ENCODE measurements around the gene FAM83C. TPM values are rescaled to one million over a fixed set of nuclear protein-coding genes. Genes with fewer than 3 reads are reported as not detected.

Gene FAM83C
- total and polyA plus RNA-seq, 10 of the 15 experiments (the other 5 are each of a cell fraction or from before 2014, with no cell fraction given) = not detected

- BruUV-seq (replicated peaks) = no TSS peak
- intact Hi-C loops (cut with micrococcal nuclease; ENCODE audit: unreplicated experiment) (no loop called here), in situ Hi-C loops (cut with MboI) (no loop called here)
- ChIA-PET RAD21 (ENCODE audit: unreplicated experiment) (no interaction called here), SMC1A (ENCODE audit: uncharacterized antibody, unreplicated experiment) (no interaction called here), POLR2A (no interaction called here), CTCF (interaction anchor here (0.8 to 3.8 kb wide), 2 partner anchors 8 to 18 kb away, joined by 3 to 20 read pairs; no protein-coding TSS in a partner anchor)
- H3K9me3 ChIP-seq (replicated peaks; ENCODE audit: control insufficient read depth, insufficient read depth, low read length) = no peaks in the 10 kb centered on the region
- H3K9ac ChIP-seq (ENCODE audit: control insufficient read depth, insufficient read depth, low read length) = no peak overlapping the region
- FAIRE-seq = no peak
- no peak overlapping the region for H3K4me3 ChIP-seq
- no peak for DNase-seq (ENCODE audit: low read depth, low spot score)
- H3K79me2 ChIP-seq (ENCODE audit: control insufficient read depth, insufficient read depth, low read length) = no peaks in the 10 kb centered on the region
- no peak overlapping the region for H3K4me2 ChIP-seq (ENCODE audit: control insufficient read depth, insufficient read depth)
- 0% methylated on average over 2 of the region's 2 CpGs for WGBS (ENCODE audit: insufficient coverage, insufficient replicate concordance, low lambda C conversion rate, missing lambda C conversion rate)
- H3K27me3 ChIP-seq (replicated peaks in 1 of 2; ENCODE audit: control insufficient read depth in 2 of 2, insufficient read depth in 2 of 2, low read length in 1 of 2) = no peaks in the 10 kb centered on the region
- TF ChIP-seq CBFB (IDR thresholded peaks at IDR 0.05; ENCODE audit: low read depth) (no peak), BHLHE40 (IDR thresholded peaks at IDR 0.05; ENCODE audit: borderline replicate concordance in 1 of 2, low read depth in 2 of 2, low read length in 1 of 2) (peak; percentile 33 to 53; a peak in 2 of 4 replicates), YY1 (IDR thresholded peaks at IDR 0.05; ENCODE audit: low read depth, low read length) (peak; percentile 85), ZNF274 (IDR thresholded peaks at IDR 0.05; ENCODE audit: insufficient read depth, insufficient read length) (no peak), NR2F1 (conservative IDR thresholded peaks at IDR 0.05) (no peak), EGR1 (IDR thresholded peaks at IDR 0.05; ENCODE audit: borderline replicate concordance in 1 of 2, low read depth in 2 of 2, low read length in 2 of 2) (no peak), JUNB (IDR thresholded peaks at IDR 0.05) (peak; percentile 64; the same call in 1 of the 2 replicates), RCOR1 (conservative IDR thresholded peaks at IDR 0.05; ENCODE audit: low read depth, low read length) (no peak)
- TF ChIP-seq, protein P1, sequence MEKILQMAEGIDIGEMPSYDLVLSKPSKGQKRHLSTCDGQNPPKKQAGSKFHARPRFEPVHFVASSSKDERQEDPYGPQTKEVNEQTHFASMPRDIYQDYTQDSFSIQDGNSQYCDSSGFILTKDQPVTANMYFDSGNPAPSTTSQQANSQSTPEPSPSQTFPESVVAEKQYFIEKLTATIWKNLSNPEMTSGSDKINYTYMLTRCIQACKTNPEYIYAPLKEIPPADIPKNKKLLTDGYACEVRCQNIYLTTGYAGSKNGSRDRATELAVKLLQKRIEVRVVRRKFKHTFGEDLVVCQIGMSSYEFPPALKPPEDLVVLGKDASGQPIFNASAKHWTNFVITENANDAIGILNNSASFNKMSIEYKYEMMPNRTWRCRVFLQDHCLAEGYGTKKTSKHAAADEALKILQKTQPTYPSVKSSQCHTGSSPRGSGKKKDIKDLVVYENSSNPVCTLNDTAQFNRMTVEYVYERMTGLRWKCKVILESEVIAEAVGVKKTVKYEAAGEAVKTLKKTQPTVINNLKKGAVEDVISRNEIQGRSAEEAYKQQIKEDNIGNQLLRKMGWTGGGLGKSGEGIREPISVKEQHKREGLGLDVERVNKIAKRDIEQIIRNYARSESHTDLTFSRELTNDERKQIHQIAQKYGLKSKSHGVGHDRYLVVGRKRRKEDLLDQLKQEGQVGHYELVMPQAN (conservative IDR thresholded peaks at IDR 0.05) = no peak
- TF ChIP-seq, protein P2, sequence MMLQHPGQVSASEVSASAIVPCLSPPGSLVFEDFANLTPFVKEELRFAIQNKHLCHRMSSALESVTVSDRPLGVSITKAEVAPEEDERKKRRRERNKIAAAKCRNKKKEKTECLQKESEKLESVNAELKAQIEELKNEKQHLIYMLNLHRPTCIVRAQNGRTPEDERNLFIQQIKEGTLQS (IDR thresholded peaks at IDR 0.05; ENCODE audit: borderline replicate concordance, extremely low read depth, low read depth, low read length) = peak; percentile 21; the same call in 1 of the 2 replicates
- TF ChIP-seq, protein P3, sequence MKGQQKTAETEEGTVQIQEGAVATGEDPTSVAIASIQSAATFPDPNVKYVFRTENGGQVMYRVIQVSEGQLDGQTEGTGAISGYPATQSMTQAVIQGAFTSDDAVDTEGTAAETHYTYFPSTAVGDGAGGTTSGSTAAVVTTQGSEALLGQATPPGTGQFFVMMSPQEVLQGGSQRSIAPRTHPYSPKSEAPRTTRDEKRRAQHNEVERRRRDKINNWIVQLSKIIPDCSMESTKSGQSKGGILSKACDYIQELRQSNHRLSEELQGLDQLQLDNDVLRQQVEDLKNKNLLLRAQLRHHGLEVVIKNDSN (IDR thresholded peaks at IDR 0.05; ENCODE audit: borderline replicate concordance, extremely low read length, insufficient read depth, low read depth, low read length) = peak; percentile 36
- H3K4me1 ChIP-seq (ENCODE audit: control insufficient read depth, insufficient read depth, low read length) = no peaks in the 10 kb centered on the region
- H3K27ac ChIP-seq (ENCODE audit: control insufficient read depth, insufficient read depth) = no peak overlapping the region
- ATAC-seq = peak; percentile 40; the same call in 2 of the 3 replicates
- H4K20me1 ChIP-seq (ENCODE audit: control insufficient read depth, insufficient read depth) = no peaks in the 10 kb centered on the region
- no peaks in the 10 kb centered on the region; a peak in 1 of 4 replicates for H3K36me3 ChIP-seq (ENCODE audit: control insufficient read depth in 2 of 2, insufficient read depth in 2 of 2, low read length in 1 of 2)
- H2AFZ ChIP-seq (ENCODE audit: control insufficient read depth, low read depth, low read length) = no peak overlapping the region
Observed at GRCh38 chr20:35311409-35311808, 19.2 kb upstream of the FAM83C start.
